Hepatocyte (in vitro differentiated cells): ENCODE results near the gene GARIN6.

Experiments used
- EZH2 ChIP-seq: fragments of 200-600 bp; sonication (generic); IDR thresholded peaks from 2 replicates; pipeline ENCODE4 v1.6.1; 2016; ENCODE audit warnings: antibody characterized with exemption, mild to moderate bottlenecking, borderline replicate concordance
- EZH2phosphoT487 ChIP-seq: fragments of 200-600 bp; sonication (generic); IDR thresholded peaks from one replicate; pipeline ENCODE4 v1.6.1; 2018; ENCODE audit warnings: antibody characterized with exemption, mild to moderate bottlenecking, low read depth, moderate library complexity; ENCODE audit not compliant: unreplicated experiment, severe bottlenecking
- TF ChIP-seq, protein P1 (sequence below): fragments of 200-600 bp; sonication (generic); IDR thresholded peaks from 2 replicates; pipeline ENCODE4 v1.5.1; 2016; ENCODE audit warnings: antibody characterized with exemption, mild to moderate bottlenecking; ENCODE audit not compliant: poor library complexity

DNA sequence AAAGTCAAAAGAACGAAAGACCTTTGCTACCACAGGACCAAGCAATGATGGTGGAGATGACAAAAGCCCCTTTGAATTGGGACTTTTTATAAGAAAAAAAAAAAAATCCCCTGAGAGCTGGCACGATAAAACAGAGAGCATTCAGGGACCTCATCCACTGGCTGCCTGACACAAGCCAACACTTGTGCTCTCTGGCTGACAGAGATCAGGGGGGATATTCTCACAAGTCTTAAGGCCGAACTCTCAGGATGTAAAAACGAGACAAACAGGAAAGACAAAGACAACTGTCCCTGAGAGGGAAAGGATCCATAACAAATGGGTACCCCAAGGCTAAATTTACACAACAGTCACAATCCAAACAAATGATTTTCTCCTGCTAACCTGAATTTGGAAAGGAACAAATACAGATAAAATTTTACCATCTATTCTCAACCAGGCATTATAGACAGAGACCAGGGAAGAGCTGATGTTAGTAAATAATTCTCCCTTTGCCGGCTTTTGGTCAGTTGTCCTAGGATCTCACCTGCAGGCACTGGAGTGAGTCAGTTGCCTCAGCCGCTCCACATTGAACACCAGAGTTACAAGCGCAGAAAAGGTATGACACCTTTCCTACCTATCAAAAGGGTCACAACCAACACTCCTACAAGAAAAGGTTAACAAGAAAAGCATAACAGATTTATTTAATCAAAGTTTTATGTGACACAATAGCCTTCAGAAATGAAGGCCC lies 37.9 kb upstream of the GARIN6 start:
- TF ChIP-seq, protein P1, sequence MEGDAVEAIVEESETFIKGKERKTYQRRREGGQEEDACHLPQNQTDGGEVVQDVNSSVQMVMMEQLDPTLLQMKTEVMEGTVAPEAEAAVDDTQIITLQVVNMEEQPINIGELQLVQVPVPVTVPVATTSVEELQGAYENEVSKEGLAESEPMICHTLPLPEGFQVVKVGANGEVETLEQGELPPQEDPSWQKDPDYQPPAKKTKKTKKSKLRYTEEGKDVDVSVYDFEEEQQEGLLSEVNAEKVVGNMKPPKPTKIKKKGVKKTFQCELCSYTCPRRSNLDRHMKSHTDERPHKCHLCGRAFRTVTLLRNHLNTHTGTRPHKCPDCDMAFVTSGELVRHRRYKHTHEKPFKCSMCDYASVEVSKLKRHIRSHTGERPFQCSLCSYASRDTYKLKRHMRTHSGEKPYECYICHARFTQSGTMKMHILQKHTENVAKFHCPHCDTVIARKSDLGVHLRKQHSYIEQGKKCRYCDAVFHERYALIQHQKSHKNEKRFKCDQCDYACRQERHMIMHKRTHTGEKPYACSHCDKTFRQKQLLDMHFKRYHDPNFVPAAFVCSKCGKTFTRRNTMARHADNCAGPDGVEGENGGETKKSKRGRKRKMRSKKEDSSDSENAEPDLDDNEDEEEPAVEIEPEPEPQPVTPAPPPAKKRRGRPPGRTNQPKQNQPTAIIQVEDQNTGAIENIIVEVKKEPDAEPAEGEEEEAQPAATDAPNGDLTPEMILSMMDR, result no peak
- TF ChIP-seq EZH2phosphoT487 (no peak), EZH2 (no peak)
